ENCODE data around the gene DICER1.

DNA sequence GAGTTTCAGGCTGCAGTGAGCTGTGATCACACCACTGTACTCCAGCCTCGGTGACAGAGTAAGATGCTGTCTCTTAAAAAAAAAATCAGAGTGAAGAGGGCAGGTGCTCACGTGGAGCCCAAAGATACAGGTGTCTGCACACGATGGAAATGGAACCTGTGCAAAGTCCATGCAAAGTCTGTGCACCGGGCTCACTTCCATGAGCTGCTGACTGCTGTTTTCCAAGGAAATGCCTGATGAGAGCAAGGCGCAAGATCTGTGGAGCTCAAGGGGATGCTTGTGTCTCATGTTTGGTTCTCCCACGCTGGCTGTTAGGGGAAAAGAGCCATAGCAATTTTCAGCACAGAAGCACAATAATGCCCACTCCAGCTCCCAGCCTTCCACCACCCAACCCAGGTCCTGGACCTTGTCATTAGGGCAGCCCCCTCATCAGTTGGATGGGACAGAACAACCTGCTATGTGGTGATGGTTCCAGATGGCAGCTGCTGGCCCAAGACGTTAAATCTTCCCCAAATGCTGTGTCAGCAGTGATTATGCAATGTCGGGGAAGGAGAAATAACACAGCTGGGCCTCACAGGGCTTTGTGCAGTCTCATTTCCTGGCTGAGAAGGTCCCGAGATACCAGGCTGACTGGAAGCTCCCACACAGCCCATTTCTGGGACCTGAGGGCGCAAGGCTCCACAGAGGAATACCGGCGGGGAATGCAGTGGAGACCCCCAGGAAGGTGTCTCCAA, 27.9 kb upstream of the DICER1 start:
- TF ChIP-seq, protein P1, sequence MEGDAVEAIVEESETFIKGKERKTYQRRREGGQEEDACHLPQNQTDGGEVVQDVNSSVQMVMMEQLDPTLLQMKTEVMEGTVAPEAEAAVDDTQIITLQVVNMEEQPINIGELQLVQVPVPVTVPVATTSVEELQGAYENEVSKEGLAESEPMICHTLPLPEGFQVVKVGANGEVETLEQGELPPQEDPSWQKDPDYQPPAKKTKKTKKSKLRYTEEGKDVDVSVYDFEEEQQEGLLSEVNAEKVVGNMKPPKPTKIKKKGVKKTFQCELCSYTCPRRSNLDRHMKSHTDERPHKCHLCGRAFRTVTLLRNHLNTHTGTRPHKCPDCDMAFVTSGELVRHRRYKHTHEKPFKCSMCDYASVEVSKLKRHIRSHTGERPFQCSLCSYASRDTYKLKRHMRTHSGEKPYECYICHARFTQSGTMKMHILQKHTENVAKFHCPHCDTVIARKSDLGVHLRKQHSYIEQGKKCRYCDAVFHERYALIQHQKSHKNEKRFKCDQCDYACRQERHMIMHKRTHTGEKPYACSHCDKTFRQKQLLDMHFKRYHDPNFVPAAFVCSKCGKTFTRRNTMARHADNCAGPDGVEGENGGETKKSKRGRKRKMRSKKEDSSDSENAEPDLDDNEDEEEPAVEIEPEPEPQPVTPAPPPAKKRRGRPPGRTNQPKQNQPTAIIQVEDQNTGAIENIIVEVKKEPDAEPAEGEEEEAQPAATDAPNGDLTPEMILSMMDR (conservative IDR thresholded peaks at IDR 0.05; ENCODE audit: low read depth in 2 of 2): no peak
- no peak for TF ChIP-seq POLR2AphosphoS5 (IDR thresholded peaks at IDR 0.05; ENCODE audit: low read depth)
- TF ChIP-seq, protein P2, sequence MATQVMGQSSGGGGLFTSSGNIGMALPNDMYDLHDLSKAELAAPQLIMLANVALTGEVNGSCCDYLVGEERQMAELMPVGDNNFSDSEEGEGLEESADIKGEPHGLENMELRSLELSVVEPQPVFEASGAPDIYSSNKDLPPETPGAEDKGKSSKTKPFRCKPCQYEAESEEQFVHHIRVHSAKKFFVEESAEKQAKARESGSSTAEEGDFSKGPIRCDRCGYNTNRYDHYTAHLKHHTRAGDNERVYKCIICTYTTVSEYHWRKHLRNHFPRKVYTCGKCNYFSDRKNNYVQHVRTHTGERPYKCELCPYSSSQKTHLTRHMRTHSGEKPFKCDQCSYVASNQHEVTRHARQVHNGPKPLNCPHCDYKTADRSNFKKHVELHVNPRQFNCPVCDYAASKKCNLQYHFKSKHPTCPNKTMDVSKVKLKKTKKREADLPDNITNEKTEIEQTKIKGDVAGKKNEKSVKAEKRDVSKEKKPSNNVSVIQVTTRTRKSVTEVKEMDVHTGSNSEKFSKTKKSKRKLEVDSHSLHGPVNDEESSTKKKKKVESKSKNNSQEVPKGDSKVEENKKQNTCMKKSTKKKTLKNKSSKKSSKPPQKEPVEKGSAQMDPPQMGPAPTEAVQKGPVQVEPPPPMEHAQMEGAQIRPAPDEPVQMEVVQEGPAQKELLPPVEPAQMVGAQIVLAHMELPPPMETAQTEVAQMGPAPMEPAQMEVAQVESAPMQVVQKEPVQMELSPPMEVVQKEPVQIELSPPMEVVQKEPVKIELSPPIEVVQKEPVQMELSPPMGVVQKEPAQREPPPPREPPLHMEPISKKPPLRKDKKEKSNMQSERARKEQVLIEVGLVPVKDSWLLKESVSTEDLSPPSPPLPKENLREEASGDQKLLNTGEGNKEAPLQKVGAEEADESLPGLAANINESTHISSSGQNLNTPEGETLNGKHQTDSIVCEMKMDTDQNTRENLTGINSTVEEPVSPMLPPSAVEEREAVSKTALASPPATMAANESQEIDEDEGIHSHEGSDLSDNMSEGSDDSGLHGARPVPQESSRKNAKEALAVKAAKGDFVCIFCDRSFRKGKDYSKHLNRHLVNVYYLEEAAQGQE (IDR thresholded peaks at IDR 0.05; ENCODE audit: unreplicated experiment): no peak
- TF ChIP-seq EZH2 (IDR thresholded peaks at IDR 0.05; ENCODE audit: low read depth, unreplicated experiment): no peak
- TF ChIP-seq JUNB (IDR thresholded peaks at IDR 0.05; ENCODE audit: unreplicated experiment): no peak
- TF ChIP-seq EZH2phosphoT487 (IDR thresholded peaks at IDR 0.05; ENCODE audit: unreplicated experiment): no peak
- TF ChIP-seq, protein P3, sequence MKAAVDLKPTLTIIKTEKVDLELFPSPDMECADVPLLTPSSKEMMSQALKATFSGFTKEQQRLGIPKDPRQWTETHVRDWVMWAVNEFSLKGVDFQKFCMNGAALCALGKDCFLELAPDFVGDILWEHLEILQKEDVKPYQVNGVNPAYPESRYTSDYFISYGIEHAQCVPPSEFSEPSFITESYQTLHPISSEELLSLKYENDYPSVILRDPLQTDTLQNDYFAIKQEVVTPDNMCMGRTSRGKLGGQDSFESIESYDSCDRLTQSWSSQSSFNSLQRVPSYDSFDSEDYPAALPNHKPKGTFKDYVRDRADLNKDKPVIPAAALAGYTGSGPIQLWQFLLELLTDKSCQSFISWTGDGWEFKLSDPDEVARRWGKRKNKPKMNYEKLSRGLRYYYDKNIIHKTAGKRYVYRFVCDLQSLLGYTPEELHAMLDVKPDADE (IDR thresholded peaks at IDR 0.05): no peak
- TF ChIP-seq NANOG (IDR thresholded peaks at IDR 0.05; ENCODE audit: borderline replicate concordance): no peak
- no peak for TF ChIP-seq CREB1 (CRISPR knock-in tag; IDR thresholded peaks at IDR 0.05; ENCODE audit: low read depth)
- TF ChIP-seq ZNF331 (CRISPR knock-in tag; IDR thresholded peaks at IDR 0.05; ENCODE audit: low read depth): no peak
- TF ChIP-seq, protein P4, sequence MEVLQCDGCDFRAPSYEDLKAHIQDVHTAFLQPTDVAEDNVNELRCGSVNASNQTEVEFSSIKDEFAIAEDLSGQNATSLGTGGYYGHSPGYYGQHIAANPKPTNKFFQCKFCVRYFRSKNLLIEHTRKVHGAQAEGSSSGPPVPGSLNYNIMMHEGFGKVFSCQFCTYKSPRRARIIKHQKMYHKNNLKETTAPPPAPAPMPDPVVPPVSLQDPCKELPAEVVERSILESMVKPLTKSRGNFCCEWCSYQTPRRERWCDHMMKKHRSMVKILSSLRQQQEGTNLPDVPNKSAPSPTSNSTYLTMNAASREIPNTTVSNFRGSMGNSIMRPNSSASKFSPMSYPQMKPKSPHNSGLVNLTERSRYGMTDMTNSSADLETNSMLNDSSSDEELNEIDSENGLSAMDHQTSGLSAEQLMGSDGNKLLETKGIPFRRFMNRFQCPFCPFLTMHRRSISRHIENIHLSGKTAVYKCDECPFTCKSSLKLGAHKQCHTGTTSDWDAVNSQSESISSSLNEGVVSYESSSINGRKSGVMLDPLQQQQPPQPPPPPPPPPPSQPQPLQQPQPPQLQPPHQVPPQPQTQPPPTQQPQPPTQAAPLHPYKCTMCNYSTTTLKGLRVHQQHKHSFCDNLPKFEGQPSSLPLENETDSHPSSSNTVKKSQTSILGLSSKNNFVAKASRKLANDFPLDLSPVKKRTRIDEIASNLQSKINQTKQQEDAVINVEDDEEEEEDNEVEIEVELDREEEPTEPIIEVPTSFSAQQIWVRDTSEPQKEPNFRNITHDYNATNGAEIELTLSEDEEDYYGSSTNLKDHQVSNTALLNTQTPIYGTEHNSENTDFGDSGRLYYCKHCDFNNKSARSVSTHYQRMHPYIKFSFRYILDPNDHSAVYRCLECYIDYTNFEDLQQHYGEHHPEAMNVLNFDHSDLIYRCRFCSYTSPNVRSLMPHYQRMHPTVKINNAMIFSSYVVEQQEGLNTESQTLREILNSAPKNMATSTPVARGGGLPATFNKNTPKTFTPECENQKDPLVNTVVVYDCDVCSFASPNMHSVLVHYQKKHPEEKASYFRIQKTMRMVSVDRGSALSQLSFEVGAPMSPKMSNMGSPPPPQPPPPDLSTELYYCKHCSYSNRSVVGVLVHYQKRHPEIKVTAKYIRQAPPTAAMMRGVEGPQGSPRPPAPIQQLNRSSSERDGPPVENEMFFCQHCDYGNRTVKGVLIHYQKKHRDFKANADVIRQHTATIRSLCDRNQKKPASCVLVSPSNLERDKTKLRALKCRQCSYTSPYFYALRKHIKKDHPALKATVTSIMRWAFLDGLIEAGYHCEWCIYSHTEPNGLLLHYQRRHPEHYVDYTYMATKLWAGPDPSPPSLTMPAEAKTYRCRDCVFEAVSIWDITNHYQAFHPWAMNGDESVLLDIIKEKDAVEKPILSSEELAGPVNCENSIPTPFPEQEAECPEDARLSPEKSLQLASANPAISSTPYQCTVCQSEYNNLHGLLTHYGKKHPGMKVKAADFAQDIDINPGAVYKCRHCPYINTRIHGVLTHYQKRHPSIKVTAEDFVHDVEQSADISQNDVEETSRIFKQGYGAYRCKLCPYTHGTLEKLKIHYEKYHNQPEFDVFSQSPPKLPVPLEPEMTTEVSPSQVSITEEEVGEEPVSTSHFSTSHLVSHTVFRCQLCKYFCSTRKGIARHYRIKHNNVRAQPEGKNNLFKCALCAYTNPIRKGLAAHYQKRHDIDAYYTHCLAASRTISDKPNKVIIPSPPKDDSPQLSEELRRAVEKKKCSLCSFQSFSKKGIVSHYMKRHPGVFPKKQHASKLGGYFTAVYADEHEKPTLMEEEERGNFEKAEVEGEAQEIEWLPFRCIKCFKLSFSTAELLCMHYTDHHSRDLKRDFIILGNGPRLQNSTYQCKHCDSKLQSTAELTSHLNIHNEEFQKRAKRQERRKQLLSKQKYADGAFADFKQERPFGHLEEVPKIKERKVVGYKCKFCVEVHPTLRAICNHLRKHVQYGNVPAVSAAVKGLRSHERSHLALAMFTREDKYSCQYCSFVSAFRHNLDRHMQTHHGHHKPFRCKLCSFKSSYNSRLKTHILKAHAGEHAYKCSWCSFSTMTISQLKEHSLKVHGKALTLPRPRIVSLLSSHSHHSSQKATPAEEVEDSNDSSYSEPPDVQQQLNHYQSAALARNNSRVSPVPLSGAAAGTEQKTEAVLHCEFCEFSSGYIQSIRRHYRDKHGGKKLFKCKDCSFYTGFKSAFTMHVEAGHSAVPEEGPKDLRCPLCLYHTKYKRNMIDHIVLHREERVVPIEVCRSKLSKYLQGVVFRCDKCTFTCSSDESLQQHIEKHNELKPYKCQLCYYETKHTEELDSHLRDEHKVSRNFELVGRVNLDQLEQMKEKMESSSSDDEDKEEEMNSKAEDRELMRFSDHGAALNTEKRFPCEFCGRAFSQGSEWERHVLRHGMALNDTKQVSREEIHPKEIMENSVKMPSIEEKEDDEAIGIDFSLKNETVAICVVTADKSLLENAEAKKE (CRISPR knock-in tag; IDR thresholded peaks at IDR 0.05): no peak
